Fibroblast of skin of back (primary cell): ENCODE results near the gene MYB.

Experiments used
- DNase-seq: peaks from one replicate; pipeline ENCODE4 v3.0.0-alpha.2; 2013

The MYB gene

GRCh38 chr6:135189344-135189743 is 8.2 kb downstream of the MYB start:
- no peak for DNase-seq

GRCh38 chr6:135191508-135192255 is 10.6 kb downstream of the MYB start:
- DNase-seq, result no peak

GRCh38 chr6:135192256-135193174 is 11.4 kb downstream of the MYB start:
- no peak for DNase-seq

GRCh38 chr6:135193221-135193620 is 12.1 kb downstream of the MYB start:
- DNase-seq, result no peak

GRCh38 chr6:135195041-135195440 is 13.9 kb downstream of the MYB start:
- no peak for DNase-seq

- no peak for DNase-seq
These were observed 14.4 kb downstream of the MYB start for GRCh38 chr6:135195522-135195921.

- no peak for DNase-seq
These were observed 15.8 kb downstream of the MYB start for GRCh38 chr6:135196739-135197510.

GRCh38 chr6:135202836-135203235 is 21.7 kb downstream of the MYB start:
- peak; percentile 10 for DNase-seq

- no peak for DNase-seq
These were observed 23.8 kb downstream of the MYB start for GRCh38 chr6:135204951-135205350.

- DNase-seq, result peak; percentile 50
These were observed 28.7 kb downstream of the MYB start for GRCh38 chr6:135209803-135210202.

- no peak for DNase-seq
These were observed 29.7 kb downstream of the MYB start for GRCh38 chr6:135210632-135211305.

GRCh38 chr6:135211306-135211702 is 30.2 kb downstream of the MYB start:
- no peak for DNase-seq

GRCh38 chr6:135212020-135212806 is 31.1 kb downstream of the MYB start:
- peak; percentile 87 for DNase-seq

- DNase-seq, result peak; percentile 85
These were observed 31.8 kb downstream of the MYB start for GRCh38 chr6:135212935-135213334.

- DNase-seq, result no peak
These were observed 32.5 kb downstream of the MYB start for GRCh38 chr6:135213616-135214015.

GRCh38 chr6:135215160-135215559 is 34.1 kb downstream of the MYB start:
- DNase-seq, result no peak

- DNase-seq, result no peak
These were observed 34.5 kb downstream of the MYB start for GRCh38 chr6:135215563-135215962.

- DNase-seq, result no peak
These were observed 36.6 kb downstream of the MYB start for GRCh38 chr6:135217663-135218062.

- DNase-seq, result no peak
These were observed 38.2 kb downstream of the MYB start for GRCh38 chr6:135219346-135219745.

GRCh38 chr6:135221042-135221441 is 39.9 kb downstream of the MYB start:
- no peak for DNase-seq

- DNase-seq, result no peak
These were observed 40.4 kb downstream of the MYB start for GRCh38 chr6:135221505-135221904.

GRCh38 chr6:135222623-135223022 is 41.5 kb downstream of the MYB start:
- no peak for DNase-seq
